A673 (cell line): Measurements from ENCODE around the gene SUFU. TPM values are rescaled to one million over a fixed set of nuclear protein-coding genes. Genes with fewer than 3 reads are reported as not detected.

ENCODE experiments used
- BruUV-seq: library from RNA; stranded (reverse); fragments of 400-500 nt; replicated peaks from 2 replicates; lab custom pipeline; 2021; lab: Mats Ljungman, UMichigan
- CTCF ChIA-PET: fragments of 300-600 bp; sonication (Branson Sonifier 250); formaldehyde crosslinking; loops from one replicate; lab custom pipeline; 2022; ENCODE audit warnings: antibody characterized with exemption; lab: Charles Lee
- POLR2A ChIA-PET: fragments of 300-600 bp; sonication (Branson Sonifier 250); formaldehyde crosslinking; loops from one replicate; lab custom pipeline; 2022; ENCODE audit warnings: antibody characterized with exemption; ENCODE audit not compliant: low non-redundant PET; lab: Charles Lee
- DNase-seq: peaks from one replicate; pipeline ENCODE4 v3.0.0-alpha.2; 2015; ENCODE audit warnings: low spot score
- H3K27ac ChIP-seq: fragments of 200-600 bp; sonication (generic); 2 replicates; pipeline ENCODE4 v1.5.1; 2016; ENCODE audit warnings: mixed run types, low read depth, mild to moderate bottlenecking, mixed read lengths, antibody characterized with exemption, low read length; ENCODE audit not compliant: poor library complexity, severe bottlenecking
- H3K27me3 ChIP-seq: fragments of 200-600 bp; sonication (generic); replicated peaks from 2 replicates; pipeline ENCODE4 v1.6.1; 2017; ENCODE audit warnings: mixed run types, low read depth, mild to moderate bottlenecking, mixed read lengths, antibody characterized with exemption, low read length; ENCODE audit not compliant: insufficient read depth, poor library complexity
- H3K36me3 ChIP-seq: fragments of 200-600 bp; sonication (generic); 2 replicates; pipeline ENCODE4 v1.6.1; 2016; ENCODE audit warnings: mixed run types, mild to moderate bottlenecking, mixed read lengths, antibody characterized with exemption, low read length; ENCODE audit not compliant: insufficient read depth, poor library complexity, severe bottlenecking
- H3K4me1 ChIP-seq: fragments of 200-600 bp; sonication (generic); 2 replicates; pipeline ENCODE4 v1.6.1; 2017; ENCODE audit warnings: mixed run types, mild to moderate bottlenecking, mixed read lengths, antibody characterized with exemption, low read length; ENCODE audit not compliant: insufficient read depth, poor library complexity, severe bottlenecking
- H3K4me3 ChIP-seq: fragments of 200-600 bp; sonication (generic); 2 replicates; pipeline ENCODE4 v1.5.1; 2016; ENCODE audit warnings: low read depth, mixed run types, mild to moderate bottlenecking, mixed read lengths, low read length; ENCODE audit not compliant: poor library complexity, severe bottlenecking
- H3K9me3 ChIP-seq: fragments of 200-600 bp; sonication (generic); 2 replicates; pipeline ENCODE4 v1.6.1; 2016; ENCODE audit warnings: mixed run types, low read depth, mild to moderate bottlenecking, mixed read lengths, antibody characterized with exemption, low read length; ENCODE audit not compliant: poor library complexity, severe bottlenecking
- CTCF ChIP-seq: fragments of 300-800, 200-600 bp; sonication (generic); conservative IDR thresholded peaks from 2 replicates; pipeline ENCODE4 v1.5.1; 2017; ENCODE audit warnings: low read depth, mild to moderate bottlenecking, antibody characterized with exemption, low read length, moderate library complexity, mixed read lengths
- EZH2 ChIP-seq: fragments of 200-600 bp; sonication (generic); IDR thresholded peaks from 2 replicates; pipeline ENCODE4 v1.6.1; 2017; ENCODE audit warnings: borderline replicate concordance, low read depth, mild to moderate bottlenecking, mixed read lengths, antibody characterized with exemption, low read length; ENCODE audit not compliant: poor library complexity, severe bottlenecking
- intact Hi-C: fragments of 100-400 bp; cut with micrococcal nuclease; formaldehyde crosslinking; loops from one replicate; pipeline ENCODE4 v1.10.0; 2022; ENCODE audit not compliant: unreplicated experiment
- total RNA-seq: library from RNA; stranded (reverse); gene quantifications from 2 replicates; pipeline ENCODE4 v1.2.3, GENCODE V29; 2021

Gene SUFU
- total RNA-seq, 1 experiment from 2014 or later: 20.5 TPM

- Histone ChIP-seq H3K9me3 (no peaks in the 10 kb centered on the region), H3K27ac (no peak overlapping the region), H3K27me3 (no peaks in the 10 kb centered on the region), H3K4me1 (no peaks in the 10 kb centered on the region), H3K36me3 (no peaks in the 10 kb centered on the region), H3K4me3 (no peak overlapping the region)
- intact Hi-C loops: loop anchor here (10.0 kb wide), 1 partner anchor 422 kb away; no protein-coding TSS in a partner anchor
- no peak for DNase-seq
- TF ChIP-seq EZH2 (no peak), CTCF (no peak)
- ChIA-PET CTCF (no interaction called here), POLR2A (no interaction called here)
- no TSS peak for BruUV-seq
Measured at GRCh38 chr10:102586858-102587257, 83.1 kb downstream of the SUFU start.

GRCh38 chr10:102588875-102589274 lies 85.1 kb downstream of the SUFU start:
- H3K27ac ChIP-seq: no peak overlapping the region
- H3K4me3 ChIP-seq: no peak overlapping the region
- BruUV-seq: no TSS peak
- ChIA-PET CTCF (no interaction called here), POLR2A (no interaction called here)
- H3K36me3 ChIP-seq: no peaks in the 10 kb centered on the region
- H3K4me1 ChIP-seq: no peaks in the 10 kb centered on the region
- intact Hi-C loops: loop anchor here (10.0 kb wide), 1 partner anchor 424 kb away; no protein-coding TSS in a partner anchor
- no peaks in the 10 kb centered on the region for H3K9me3 ChIP-seq
- H3K27me3 ChIP-seq: no peaks in the 10 kb centered on the region
- TF ChIP-seq EZH2 (no peak), CTCF (no peak)
- no peak for DNase-seq

GRCh38 chr10:102593074-102593803 lies 89.5 kb downstream of the SUFU start:
- intact Hi-C loops: no loop called here

More at GRCh38 chr10:102593074-102593803, 89.5 kb downstream of the SUFU start:
- Histone ChIP-seq H3K4me1 (no peaks in the 10 kb centered on the region), H3K27ac (no peak overlapping the region), H3K36me3 (no peaks in the 10 kb centered on the region), H3K4me3 (no peak overlapping the region), H3K9me3 (no peaks in the 10 kb centered on the region), H3K27me3 (no peaks in the 10 kb centered on the region)
- no peak for DNase-seq
- TF ChIP-seq EZH2 (no peak), CTCF (no peak)
- no TSS peak for BruUV-seq
- ChIA-PET POLR2A (no interaction called here), CTCF (no interaction called here)
